Measurements from ENCODE around the gene PANK1. TPM values are rescaled to one million over a fixed set of nuclear protein-coding genes. Genes with fewer than 3 reads are reported as not detected.

The PANK1 gene
- polyA plus RNA-seq, 2 of the 4 experiments (the other 2 are of a cell fraction) = 6.7 to 9.0 TPM

- ATAC-seq (no peak), DNase-seq (ENCODE audit: low read depth in 1 of 2, low spot score in 1 of 2) (no peak), FAIRE-seq (no peak)
- ChIA-PET CTCF (no interaction called here), POLR2A (no interaction called here)
- Histone ChIP-seq H3K4me2 (no peak overlapping the region), H3K4me1 (no peaks in the 10 kb centered on the region), H3K9me3 (no peaks in the 10 kb centered on the region), H3K4me3 (no peak overlapping the region), H3K27ac (no peak overlapping the region)
- 91% methylated on average over 3 of the region's 3 CpGs for WGBS (ENCODE audit: missing lambda C conversion rate)
- no peak for TF ChIP-seq NPAS2 (CRISPR knock-in tag; IDR thresholded peaks at IDR 0.05; ENCODE audit: borderline replicate concordance)
- no peak for TF ChIP-seq HOXB5 (CRISPR knock-in tag; IDR thresholded peaks at IDR 0.05)
- no peak for TF ChIP-seq POLR2A (IDR thresholded peaks at IDR 0.05; ENCODE audit: low read length)
- no peak for TF ChIP-seq MYC (IDR thresholded peaks at IDR 0.05; ENCODE audit: borderline replicate concordance, low read length)
- TF ChIP-seq HOXB13 (CRISPR knock-in tag; IDR thresholded peaks at IDR 0.05; ENCODE audit: low read depth) = no peak
- TF ChIP-seq CHD4 (IDR thresholded peaks at IDR 0.05; ENCODE audit: borderline replicate concordance) = no peak
- TF ChIP-seq FOSL2 (IDR thresholded peaks at IDR 0.05) = no peak
- TF ChIP-seq FOSL2 (CRISPR knock-in tag; IDR thresholded peaks at IDR 0.05) = no peak
These were observed 56.4 kb downstream of the PANK1 start for GRCh38 chr10:89588671-89589070.

- Histone ChIP-seq H3K9me3 (no peaks in the 10 kb centered on the region), H3K4me1 (no peaks in the 10 kb centered on the region), H3K27ac (no peak overlapping the region), H3K4me2 (no peak overlapping the region), H3K4me3 (no peak overlapping the region)
- ChIA-PET POLR2A (no interaction called here), CTCF (interaction anchor here (0.6 kb wide), 1 partner anchor 650 kb away, joined by 3 read pairs; no protein-coding TSS in a partner anchor)
- TF ChIP-seq HEYL (CRISPR knock-in tag; IDR thresholded peaks at IDR 0.05) = no peak
- no peak for TF ChIP-seq RCOR1 (IDR thresholded peaks at IDR 0.05; ENCODE audit: low read depth, low read length)
- no peak for TF ChIP-seq KDM5A (IDR thresholded peaks at IDR 0.05)
- no peak for TF ChIP-seq FOSL2 (IDR thresholded peaks at IDR 0.05)
- no peak for TF ChIP-seq FOSL2 (CRISPR knock-in tag; IDR thresholded peaks at IDR 0.05)
- no peak for TF ChIP-seq EHMT2 (IDR thresholded peaks at IDR 0.05; ENCODE audit: low read depth)
- no peak for TF ChIP-seq ZSCAN20 (CRISPR knock-in tag; IDR thresholded peaks at IDR 0.05)
- no peak for TF ChIP-seq RFX5 (IDR thresholded peaks at IDR 0.05)
- no peak for TF ChIP-seq FOXS1 (CRISPR knock-in tag; IDR thresholded peaks at IDR 0.05)
- no peak for TF ChIP-seq REST (IDR thresholded peaks at IDR 0.05)
- no peak for TF ChIP-seq EHF (CRISPR knock-in tag; IDR thresholded peaks at IDR 0.05)
- TF ChIP-seq E2F6 (IDR thresholded peaks at IDR 0.05; ENCODE audit: borderline replicate concordance, low read depth) = no peak
- no peak for TF ChIP-seq RNF2 (IDR thresholded peaks at IDR 0.05; ENCODE audit: borderline replicate concordance, low read depth)
- no peak for TF ChIP-seq CBX8 (IDR thresholded peaks at IDR 0.05)
- no peak for TF ChIP-seq TP53 (CRISPR knock-in tag; IDR thresholded peaks at IDR 0.05)
- no peak for TF ChIP-seq SREBF2 (IDR thresholded peaks at IDR 0.05)
- TF ChIP-seq GATA3 (IDR thresholded peaks at IDR 0.05; ENCODE audit: borderline replicate concordance) = no peak
- TF ChIP-seq HMGXB4 (CRISPR knock-in tag; IDR thresholded peaks at IDR 0.05; ENCODE audit: borderline replicate concordance) = no peak
- TF ChIP-seq NFE2L2 (conservative IDR thresholded peaks at IDR 0.05; ENCODE audit: low read length) = no peak
- no peak for TF ChIP-seq MYC (IDR thresholded peaks at IDR 0.05; ENCODE audit: borderline replicate concordance, low read length)
- TF ChIP-seq FOSB (CRISPR knock-in tag; IDR thresholded peaks at IDR 0.05) = no peak
- no peak for FAIRE-seq
- 91% methylated on average over 1 of the region's 1 CpG for WGBS (ENCODE audit: missing lambda C conversion rate)
- no peak for DNase-seq (ENCODE audit: low read depth in 1 of 2, low spot score in 1 of 2)
- ATAC-seq = no peak
These were observed 63.0 kb downstream of the PANK1 start for GRCh38 chr10:89582022-89582421.

All from A549 (cell line).